ENCODE data around the gene ZNF335.
"Not testable (repeated sequence)": the region's sequence is repeated elsewhere in the genome, so short reads cannot be mapped to it uniquely, and the experiment has no call there.

The ZNF335 gene

GRCh38 chr20:45963059-45964005, 8.7 kb downstream of the ZNF335 start:
- TF ChIP-seq, protein P1, sequence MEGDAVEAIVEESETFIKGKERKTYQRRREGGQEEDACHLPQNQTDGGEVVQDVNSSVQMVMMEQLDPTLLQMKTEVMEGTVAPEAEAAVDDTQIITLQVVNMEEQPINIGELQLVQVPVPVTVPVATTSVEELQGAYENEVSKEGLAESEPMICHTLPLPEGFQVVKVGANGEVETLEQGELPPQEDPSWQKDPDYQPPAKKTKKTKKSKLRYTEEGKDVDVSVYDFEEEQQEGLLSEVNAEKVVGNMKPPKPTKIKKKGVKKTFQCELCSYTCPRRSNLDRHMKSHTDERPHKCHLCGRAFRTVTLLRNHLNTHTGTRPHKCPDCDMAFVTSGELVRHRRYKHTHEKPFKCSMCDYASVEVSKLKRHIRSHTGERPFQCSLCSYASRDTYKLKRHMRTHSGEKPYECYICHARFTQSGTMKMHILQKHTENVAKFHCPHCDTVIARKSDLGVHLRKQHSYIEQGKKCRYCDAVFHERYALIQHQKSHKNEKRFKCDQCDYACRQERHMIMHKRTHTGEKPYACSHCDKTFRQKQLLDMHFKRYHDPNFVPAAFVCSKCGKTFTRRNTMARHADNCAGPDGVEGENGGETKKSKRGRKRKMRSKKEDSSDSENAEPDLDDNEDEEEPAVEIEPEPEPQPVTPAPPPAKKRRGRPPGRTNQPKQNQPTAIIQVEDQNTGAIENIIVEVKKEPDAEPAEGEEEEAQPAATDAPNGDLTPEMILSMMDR (conservative IDR thresholded peaks at IDR 0.05; ENCODE audit: low read length) = peak; percentile 39
- no peak overlapping the region for H3K4me3 ChIP-seq (ENCODE audit: low read length)
- DNase-seq (ENCODE audit: low read depth) = peak; percentile 34

DNA sequence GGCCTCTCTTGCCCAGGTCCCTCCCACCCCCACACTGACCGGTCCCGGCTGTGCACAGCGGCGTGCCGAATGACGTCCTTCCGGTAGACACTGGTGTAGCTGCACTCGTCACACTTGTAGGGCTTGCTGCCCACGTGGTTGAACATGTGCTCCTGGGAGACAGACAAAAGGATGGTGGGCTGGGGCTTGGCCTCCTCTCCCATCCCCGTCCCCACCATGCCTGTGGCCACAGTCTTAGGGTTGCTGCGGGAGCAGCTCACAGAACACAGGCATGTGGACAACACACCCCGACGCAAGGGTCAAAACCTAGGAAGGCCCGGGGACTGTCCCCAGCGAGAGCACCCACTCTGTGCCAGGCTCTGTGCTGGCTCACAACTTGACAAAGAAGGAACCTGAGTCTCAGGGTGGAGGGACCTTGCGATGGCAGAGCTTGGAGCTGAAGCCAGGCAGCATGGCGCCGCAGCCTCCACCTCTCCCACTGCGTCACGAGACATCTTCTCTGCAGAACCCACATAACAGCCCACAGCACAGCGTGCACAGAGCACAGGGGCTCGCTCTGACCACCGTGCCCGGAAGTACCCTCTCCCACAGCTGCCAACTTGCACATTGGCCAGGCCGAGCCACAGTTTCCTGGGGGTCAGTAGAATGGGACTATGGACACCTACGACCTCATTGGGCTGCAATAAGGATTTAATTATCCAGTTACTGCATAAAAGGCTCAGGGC, 9.8 kb downstream of the ZNF335 start:
- no peak for DNase-seq (ENCODE audit: low read depth)
- TF ChIP-seq, protein P1 (conservative IDR thresholded peaks at IDR 0.05; ENCODE audit: low read length) = no peak
- H3K4me3 ChIP-seq (ENCODE audit: low read length) = no peak overlapping the region

- TF ChIP-seq, protein P1 (conservative IDR thresholded peaks at IDR 0.05; ENCODE audit: low read length) = no peak
- no peak for DNase-seq (ENCODE audit: low read depth)
- H3K4me3 ChIP-seq (ENCODE audit: low read length) = no peak overlapping the region
Measured at GRCh38 chr20:45959956-45960630, 11.9 kb downstream of the ZNF335 start.

DNA sequence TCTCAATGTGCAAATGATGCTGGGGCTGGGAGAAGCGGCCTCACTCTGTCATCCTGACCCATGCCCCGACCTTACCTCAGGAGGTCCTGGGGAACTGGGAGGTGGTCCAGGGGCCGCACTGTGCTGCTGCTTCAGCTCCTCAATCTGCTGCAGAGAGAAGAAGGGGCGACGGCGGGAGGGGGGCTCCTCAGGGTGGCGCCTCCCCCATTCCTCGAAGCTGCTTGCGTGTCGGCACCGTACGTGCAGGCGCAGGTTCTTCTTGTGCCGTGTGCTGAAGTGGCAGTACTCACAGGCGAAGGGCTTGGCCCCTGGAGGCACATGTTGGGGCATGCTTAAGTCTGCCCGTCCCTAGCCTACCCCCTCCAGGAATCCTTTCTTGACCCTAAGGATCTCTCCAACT, 12.9 kb downstream of the ZNF335 start:
- no peak for DNase-seq (ENCODE audit: low read depth)
- no peak overlapping the region for H3K4me3 ChIP-seq (ENCODE audit: low read length)
- TF ChIP-seq, protein P1 (conservative IDR thresholded peaks at IDR 0.05; ENCODE audit: low read length) = no peak

DNA sequence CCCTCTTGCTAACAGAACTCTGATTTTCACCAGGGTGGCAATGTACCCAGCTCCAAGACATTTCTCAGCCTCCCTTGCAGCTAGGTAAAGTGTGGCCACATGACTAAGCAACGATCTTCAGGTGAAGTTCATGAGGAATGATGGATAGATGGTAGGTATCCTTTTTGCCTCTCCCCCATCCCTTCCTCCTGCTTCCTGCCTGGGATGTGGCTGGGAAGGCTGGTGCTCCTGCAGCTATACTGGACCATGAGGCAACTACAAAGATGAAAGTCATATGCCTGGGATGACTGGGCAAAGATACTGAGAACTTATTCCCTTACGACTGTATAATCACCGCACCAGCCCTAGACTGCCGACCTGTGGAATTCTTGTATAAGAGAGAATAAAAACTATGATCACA, 13.4 kb downstream of the ZNF335 start:
- H3K4me3 ChIP-seq (ENCODE audit: low read length) = no peak overlapping the region
- TF ChIP-seq, protein P1 (conservative IDR thresholded peaks at IDR 0.05; ENCODE audit: low read length) = no peak
- no peak for DNase-seq (ENCODE audit: low read depth)

DNA sequence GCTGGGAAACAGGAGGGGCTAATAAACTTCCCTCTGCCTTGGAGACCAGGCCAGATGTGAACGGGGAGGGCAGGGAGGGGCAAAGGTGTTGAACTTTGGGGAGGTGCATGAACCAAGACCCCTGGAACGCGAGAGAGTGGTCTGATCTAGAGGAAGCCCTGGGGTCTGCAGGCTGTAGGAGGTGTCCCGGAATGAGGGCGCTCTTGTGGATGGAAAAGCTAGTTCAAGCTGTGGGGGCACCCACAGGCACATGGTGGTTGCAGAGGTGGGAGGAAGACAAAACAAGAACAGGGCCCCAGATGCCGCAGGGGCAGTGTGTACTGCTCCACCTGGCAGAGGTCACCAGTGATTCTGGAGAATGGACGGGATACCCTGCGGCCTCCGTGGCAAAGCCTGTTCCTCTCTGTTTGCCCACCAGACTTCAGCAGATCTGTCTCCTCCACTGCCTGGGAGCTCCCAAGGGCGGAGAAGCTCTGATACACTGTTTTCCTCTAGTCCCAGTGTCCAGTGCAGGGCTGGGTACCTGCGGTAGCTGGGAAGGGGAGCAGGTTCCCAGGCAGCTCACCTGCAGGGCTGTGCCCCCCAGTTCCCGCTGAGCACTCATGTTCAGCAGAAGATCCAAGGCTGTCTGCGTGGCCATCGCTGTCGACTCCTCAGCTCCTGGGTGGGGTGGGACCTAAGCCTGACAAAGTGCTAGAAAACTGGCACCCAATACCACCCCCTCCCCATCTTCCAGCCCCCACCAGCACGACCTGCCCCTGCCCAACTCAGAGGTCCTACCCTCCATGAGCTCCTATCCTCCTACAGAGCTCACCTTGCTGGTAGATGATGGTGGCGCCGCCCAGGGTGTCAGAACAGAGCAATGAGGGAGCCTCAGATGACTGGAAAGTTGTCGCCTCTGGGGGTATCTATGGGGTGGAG, 14.7 kb downstream of the ZNF335 start:
- H3K4me3 ChIP-seq (ENCODE audit: low read length) = no peak overlapping the region
- no peak for DNase-seq (ENCODE audit: low read depth)
- TF ChIP-seq, protein P1 (conservative IDR thresholded peaks at IDR 0.05; ENCODE audit: low read length) = no peak

DNA sequence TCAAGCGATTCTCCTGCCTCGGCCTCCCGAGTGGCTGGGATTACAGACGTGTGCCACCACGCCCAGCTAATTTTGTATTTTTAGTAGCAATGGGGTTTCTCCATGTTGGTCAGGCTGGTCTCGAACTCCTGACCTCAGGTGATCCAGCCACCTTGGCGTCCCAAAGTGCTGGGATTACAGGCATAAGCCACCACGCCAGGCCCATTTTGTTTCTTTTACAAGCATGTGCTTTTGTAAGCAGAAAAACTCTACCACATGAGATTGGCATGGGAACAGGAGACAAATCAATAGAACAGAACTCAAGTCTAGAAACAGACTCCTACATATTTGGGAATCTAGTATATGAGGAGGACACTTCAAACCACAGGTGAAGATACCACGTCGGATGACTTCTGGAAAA, 15.7 kb downstream of the ZNF335 start:
- not testable (repeated sequence) for DNase-seq (ENCODE audit: low read depth); H3K4me3 ChIP-seq (ENCODE audit: low read length)
